SU-DHL-6 (cell line): ENCODE data around the gene FAM72A.
A peak's percentile ranks its signal among the peaks of the same experiment; 100 is the strongest.
"Not testable (repeated sequence)": the region's sequence is repeated elsewhere in the genome, so short reads cannot be mapped to it uniquely, and the experiment has no call there.

ENCODE experiments used
- H2AFZ ChIP-seq: fragments of 200-600 bp; sonication (generic); 2 replicates; pipeline ENCODE4 v1.6.1; 2014; ENCODE audit warnings: low read depth, mild to moderate bottlenecking, moderate library complexity, mixed read lengths, antibody characterized with exemption, low read length; ENCODE audit not compliant: severe bottlenecking
- H3F3A ChIP-seq: fragments of 200-600 bp; shearing (Covaris generic); 2 replicates; pipeline ENCODE4 v1.6.0; 2016; ENCODE audit warnings: antibody characterized with exemption, mild to moderate bottlenecking; ENCODE audit not compliant: insufficient read depth
- H3K27ac ChIP-seq: fragments of 200-600 bp; sonication (generic); 2 replicates; pipeline ENCODE4 v1.5.1; 2016; ENCODE audit warnings: low read depth, mild to moderate bottlenecking, low read length, moderate library complexity, mixed read lengths
- H3K27me3 ChIP-seq: fragments of 200-600 bp; sonication (generic), shearing (Covaris generic); 2 replicates; pipeline ENCODE4 v1.6.0; 2014; ENCODE audit warnings: mild to moderate bottlenecking, low read length
- H3K36me3 ChIP-seq: fragments of 200-600 bp; sonication (generic); 2 replicates; pipeline ENCODE4 v1.6.1; 2014; ENCODE audit warnings: mild to moderate bottlenecking, low read length, mixed read lengths
- H3K4me2 ChIP-seq: fragments of 300-600, 200-600 bp; shearing (Covaris generic), sonication (generic); 2 replicates; pipeline ENCODE4 v1.6.0; 2014; ENCODE audit warnings: low read length, low read depth, mild to moderate bottlenecking; ENCODE audit not compliant: poor library complexity, severe bottlenecking
- H3K4me3 ChIP-seq: fragments of 200-600 bp; sonication (generic); 2 replicates; pipeline ENCODE4 v1.5.1; 2014; ENCODE audit warnings: antibody characterized with exemption, low read length, mild to moderate bottlenecking, mixed read lengths; ENCODE audit not compliant: insufficient read depth, poor library complexity, severe bottlenecking
- H3K79me2 ChIP-seq: fragments of 200-600 bp; sonication (generic); 2 replicates; pipeline ENCODE4 v1.6.1; 2014; ENCODE audit warnings: mild to moderate bottlenecking, low read length, moderate library complexity; ENCODE audit not compliant: insufficient read depth
- H3K9ac ChIP-seq: fragments of 200-600 bp; sonication (generic); 2 replicates; pipeline ENCODE4 v1.7.0; 2014; ENCODE audit warnings: mild to moderate bottlenecking, low read length
- H3K9me2 ChIP-seq: fragments of 200-600 bp; sonication (generic); replicated peaks from 2 replicates; pipeline ENCODE4 v1.6.1; 2014; ENCODE audit warnings: low read length; ENCODE audit not compliant: insufficient read depth
- H3K9me3 ChIP-seq: fragments of 200-600 bp; sonication (generic); 2 replicates; pipeline ENCODE4 v1.6.1; 2014; ENCODE audit warnings: low read length, mixed read lengths; ENCODE audit not compliant: insufficient read depth
- H4K20me1 ChIP-seq: fragments of 200-600 bp; sonication (generic); 2 replicates; pipeline ENCODE4 v1.6.1; 2014; ENCODE audit warnings: low read depth, mild to moderate bottlenecking, antibody characterized with exemption, low read length, moderate library complexity, mixed read lengths

FAM72A gene

GRCh38 chr1:206204871-206205270 lies 2.2 kb upstream of the FAM72A start:
- not testable (repeated sequence) for H3K9me2 ChIP-seq, H3K9me3 ChIP-seq, H3K36me3 ChIP-seq, H2AFZ ChIP-seq, H3K79me2 ChIP-seq, H4K20me1 ChIP-seq, H3K27ac ChIP-seq, H3F3A ChIP-seq, H3K27me3 ChIP-seq
- peak overlapping the region; percentile 34 for H3K4me3 ChIP-seq
- peak overlapping the region; percentile 47 for H3K4me2 ChIP-seq
- H3K9ac ChIP-seq = peak overlapping the region; percentile 36

- H3K4me3 ChIP-seq, H3K4me2 ChIP-seq, H3K36me3 ChIP-seq, H3K27me3 ChIP-seq, H3K9me3 ChIP-seq, H2AFZ ChIP-seq, H4K20me1 ChIP-seq, H3F3A ChIP-seq, H3K79me2 ChIP-seq, H3K9me2 ChIP-seq, H3K27ac ChIP-seq: not testable (repeated sequence)
- peak overlapping the region; percentile 39; the same call in 1 of the 2 replicates for H3K9ac ChIP-seq
These were observed 1.5 kb upstream of the FAM72A start for GRCh38 chr1:206204159-206204511.

- not testable (repeated sequence) for H3F3A ChIP-seq, H3K9me3 ChIP-seq, H3K4me2 ChIP-seq, H2AFZ ChIP-seq, H3K36me3 ChIP-seq, H3K79me2 ChIP-seq, H3K27ac ChIP-seq, H4K20me1 ChIP-seq, H3K27me3 ChIP-seq, H3K9me2 ChIP-seq
- peak within 1 kb of the TSS; percentile 35 for H3K4me3 ChIP-seq
- peak within 1 kb of the TSS; percentile 39 for H3K9ac ChIP-seq
These were observed 922 bp upstream of the FAM72A start, which contains the start of gene SRGAP2 for GRCh38 chr1:206203364-206204158. Gene SRGAP2, plus strand, starts transcription at chr1:206203541. Its CDS starts 2,430 bp downstream, at chr1:206205971.

- H3K79me2 ChIP-seq, H4K20me1 ChIP-seq, H3K27me3 ChIP-seq, H3K9ac ChIP-seq, H3K9me2 ChIP-seq, H3K4me3 ChIP-seq, H3K27ac ChIP-seq, H3K4me2 ChIP-seq, H3K9me3 ChIP-seq, H3K36me3 ChIP-seq, H2AFZ ChIP-seq, H3F3A ChIP-seq: not testable (repeated sequence)
These were observed 5.8 kb downstream of the FAM72A start for GRCh38 chr1:206196748-206197424.

GRCh38 chr1:206195182-206195581 lies 7.5 kb downstream of the FAM72A start:
- H3K36me3 ChIP-seq, H3K27me3 ChIP-seq, H3K4me3 ChIP-seq, H2AFZ ChIP-seq, H4K20me1 ChIP-seq, H3K79me2 ChIP-seq, H3K9me3 ChIP-seq, H3F3A ChIP-seq, H3K9ac ChIP-seq, H3K4me2 ChIP-seq, H3K27ac ChIP-seq, H3K9me2 ChIP-seq: not testable (repeated sequence)

- H3K9ac ChIP-seq, H3K9me3 ChIP-seq, H3K36me3 ChIP-seq, H3K4me3 ChIP-seq, H3K27ac ChIP-seq, H4K20me1 ChIP-seq, H3F3A ChIP-seq, H3K9me2 ChIP-seq, H3K79me2 ChIP-seq, H3K27me3 ChIP-seq, H2AFZ ChIP-seq, H3K4me2 ChIP-seq: not testable (repeated sequence)
These were observed 15.8 kb downstream of the FAM72A start for GRCh38 chr1:206186826-206187225.

GRCh38 chr1:206185778-206186177 lies 16.9 kb downstream of the FAM72A start:
- not testable (repeated sequence) for H3K27me3 ChIP-seq, H3K9ac ChIP-seq, H3K79me2 ChIP-seq, H3F3A ChIP-seq, H3K9me3 ChIP-seq, H3K36me3 ChIP-seq, H3K4me2 ChIP-seq, H2AFZ ChIP-seq, H3K9me2 ChIP-seq, H4K20me1 ChIP-seq, H3K27ac ChIP-seq, H3K4me3 ChIP-seq

GRCh38 chr1:206183788-206184187 lies 18.9 kb downstream of the FAM72A start:
- not testable (repeated sequence) for H3K79me2 ChIP-seq, H3K27me3 ChIP-seq, H3F3A ChIP-seq, H3K9ac ChIP-seq, H3K27ac ChIP-seq, H3K4me3 ChIP-seq, H3K9me3 ChIP-seq, H3K36me3 ChIP-seq, H2AFZ ChIP-seq, H3K4me2 ChIP-seq, H3K9me2 ChIP-seq, H4K20me1 ChIP-seq
